Endothelial cell of umbilical vein (primary cell): ENCODE measurements around the gene SHCBP1L.

Source experiments
- CTCF ChIP-seq, 2 donors: IDR thresholded peaks; 1 replicate in 1 of 2; 2 replicates in 1 of 2; pipeline ENCODE4 v1.5.1; 2011; ENCODE audit warnings: low read length in 2 of 2, mild to moderate bottlenecking in 2 of 2, moderate library complexity in 2 of 2, control low read depth in 1 of 2, inconsistent platforms in 1 of 2, low read depth in 1 of 2; ENCODE audit not compliant: insufficient read depth in 1 of 2; ENCODE audit errors: extremely low read depth in 1 of 2
- EZH2 ChIP-seq: IDR thresholded peaks from 2 replicates; pipeline ENCODE4 v1.6.1; 2012; ENCODE audit warnings: borderline replicate concordance, low read depth, mild to moderate bottlenecking, moderate library complexity, low read length, inconsistent platforms; ENCODE audit not compliant: severe bottlenecking
- POLR2AphosphoS5 ChIP-seq: IDR thresholded peaks from 2 replicates; pipeline ENCODE4 v1.6.1; 2012; ENCODE audit warnings: low read depth, mild to moderate bottlenecking, control low read depth, low read length, moderate library complexity; ENCODE audit not compliant: insufficient read depth
- TF ChIP-seq, protein P1 (sequence below): IDR thresholded peaks from 2 replicates; pipeline ENCODE4 v1.6.1; 2011; ENCODE audit not compliant: insufficient read depth, insufficient read length

GRCh38 chr1:182984138-182984537 lies 31.2 kb upstream of the SHCBP1L start:
- TF ChIP-seq, protein P1, sequence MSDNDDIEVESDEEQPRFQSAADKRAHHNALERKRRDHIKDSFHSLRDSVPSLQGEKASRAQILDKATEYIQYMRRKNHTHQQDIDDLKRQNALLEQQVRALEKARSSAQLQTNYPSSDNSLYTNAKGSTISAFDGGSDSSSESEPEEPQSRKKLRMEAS, result no peak
- no peak for TF ChIP-seq CTCF (IDR thresholded peaks at IDR 0.05; ENCODE audit: extremely low read depth in 1 of 2, insufficient read depth in 1 of 2, low read depth in 1 of 2, low read length in 2 of 2)
- TF ChIP-seq POLR2AphosphoS5, result no peak
- no peak for TF ChIP-seq EZH2
